Fibroblast of lung (primary cell): ENCODE data around the gene DNAH3. TPM values are rescaled to one million over a fixed set of nuclear protein-coding genes. Genes with fewer than 3 reads are reported as not detected.
"Not testable (repeated sequence)": the region's sequence is repeated elsewhere in the genome, so short reads cannot be mapped to it uniquely, and the experiment has no call there.

Experiments
- DNase-seq, 2 donors: peaks; one replicate each; pipeline versions ENCODE4 v3.0.0 to v3.0.0-alpha.2; 2010; ENCODE audit warnings: low read depth in 2 of 2
- H2AFZ ChIP-seq: 2 replicates; pipeline ENCODE4 v1.5.1; 2012; ENCODE audit warnings: low read length, control low read depth, inconsistent platforms
- H3K27ac ChIP-seq: 2 replicates; pipeline ENCODE4 v1.5.1; 2011; ENCODE audit warnings: low read length, control low read depth; ENCODE audit not compliant: insufficient read depth
- H3K27me3 ChIP-seq: 2 replicates; pipeline ENCODE4 v1.5.1; 2011; ENCODE audit warnings: mild to moderate bottlenecking, low read length; ENCODE audit not compliant: control insufficient read depth, insufficient read depth
- H3K36me3 ChIP-seq: 2 replicates; pipeline ENCODE4 v1.5.1; 2011; ENCODE audit warnings: low read length; ENCODE audit not compliant: control insufficient read depth, insufficient read depth
- H3K4me1 ChIP-seq: 2 replicates; pipeline ENCODE4 v1.5.1; 2011; ENCODE audit warnings: low read length; ENCODE audit not compliant: control insufficient read depth, insufficient read depth; ENCODE audit errors: extremely low read depth
- H3K4me2 ChIP-seq: 2 replicates; pipeline ENCODE4 v1.5.1; 2011; ENCODE audit warnings: low read length, control low read depth; ENCODE audit not compliant: insufficient read depth; ENCODE audit errors: extremely low read depth
- H3K4me3 ChIP-seq, 4 experiments: fragments of 200-600 bp in 1 of 4; sonication (generic) in 1 of 4; replicated peaks in 1 of 4; 2 replicates each; pipeline ENCODE4 v1.5.1; 2011 to 2016; ENCODE audit warnings: low read length in 4 of 4, low read depth in 3 of 4, mild to moderate bottlenecking in 3 of 4, control low read depth in 2 of 4, inconsistent platforms in 1 of 4, mixed read lengths in 1 of 4; ENCODE audit not compliant: insufficient read depth in 1 of 4; ENCODE audit errors: control extremely low read depth in 1 of 4
- H3K79me2 ChIP-seq: 2 replicates; pipeline ENCODE4 v1.5.1; 2012; ENCODE audit warnings: mild to moderate bottlenecking, low read length, inconsistent platforms; ENCODE audit not compliant: control insufficient read depth, insufficient read depth
- H3K9ac ChIP-seq: 2 replicates; pipeline ENCODE4 v1.5.1; 2011; ENCODE audit warnings: mild to moderate bottlenecking, low read length, control low read depth; ENCODE audit not compliant: insufficient read depth
- H3K9me3 ChIP-seq: 2 replicates; pipeline ENCODE4 v1.5.1; 2012; ENCODE audit warnings: low read depth, low read length; ENCODE audit not compliant: control insufficient read depth, insufficient read depth
- H4K20me1 ChIP-seq: 2 replicates; pipeline ENCODE4 v1.5.1; 2011; ENCODE audit warnings: low read length; ENCODE audit not compliant: control insufficient read depth, insufficient read depth; ENCODE audit errors: extremely low read depth
- CTCF ChIP-seq, 2 donors: IDR thresholded peaks in 1 of 2; conservative IDR thresholded peaks in 1 of 2; 1 replicate in 1 of 2; 2 replicates in 1 of 2; pipeline ENCODE4 v1.5.1; 2011 to 2012; ENCODE audit warnings: low read length in 2 of 2, control low read depth in 1 of 2, inconsistent platforms in 1 of 2, low read depth in 1 of 2, mild to moderate bottlenecking in 1 of 2
- EZH2 ChIP-seq: IDR thresholded peaks from 2 replicates; pipeline ENCODE4 v1.5.1; 2012; ENCODE audit warnings: low read length, control low read depth, mild to moderate bottlenecking; ENCODE audit errors: missing control alignments
- polyA plus RNA-seq, 2 donors: library from polyadenylated mRNA; depleted of rRNA in 1 of 2; stranded (reverse) in 1 of 2; unstranded in 1 of 2; fragments of >200 nt; gene quantifications; 2 replicates each; pipeline ENCODE4 v1.2.1, GENCODE V29; 2011 to 2012; ENCODE audit warnings: missing spikeins in 1 of 2
- total RNA-seq: library from RNA; depleted of rRNA; stranded (reverse); fragments of >200 nt; gene quantifications from 2 replicates; pipeline ENCODE4 v1.2.1, GENCODE V29; 2014

Gene DNAH3
- total and polyA plus RNA-seq, 2 donors (not counting 1 experiment from before 2014, with no cell fraction given), result not detected

DNA sequence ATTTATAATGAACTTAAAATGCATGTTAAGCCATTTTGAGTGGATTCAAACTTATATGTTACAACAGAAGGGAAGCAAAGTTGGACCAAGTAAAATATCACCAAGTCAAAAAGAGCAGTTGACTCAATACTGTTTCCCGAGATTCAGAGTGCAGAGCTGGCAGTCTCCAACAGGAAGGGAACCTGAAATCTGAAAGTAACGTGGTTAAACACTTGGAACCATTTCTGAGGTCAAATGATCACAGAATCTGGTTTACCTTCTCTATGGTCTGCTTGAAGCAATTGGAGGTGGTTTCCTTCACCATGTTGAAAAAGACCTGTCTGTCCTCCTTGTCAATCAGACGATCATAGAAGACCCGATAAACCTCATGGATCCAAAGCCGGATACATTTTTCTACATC lies 163.6 kb downstream of the DNAH3 start:
- no peaks in the 10 kb centered on the region for H3K9me3 ChIP-seq
- no peak overlapping the region for H2AFZ ChIP-seq
- H3K4me2 ChIP-seq, result no peak overlapping the region
- H3K36me3 ChIP-seq, result no peaks in the 10 kb centered on the region
- no peak overlapping the region for H3K27ac ChIP-seq
- no peaks in the 10 kb centered on the region for H4K20me1 ChIP-seq
- TF ChIP-seq CTCF (conservative IDR thresholded peaks at IDR 0.05 in 1 of 2, IDR thresholded peaks at IDR 0.05 in 1 of 2; ENCODE audit: low read depth in 1 of 2, low read length in 2 of 2) (no peak), EZH2 (no peak)
- no peaks in the 10 kb centered on the region for H3K79me2 ChIP-seq
- H3K4me1 ChIP-seq, result no peaks in the 10 kb centered on the region
- DNase-seq, result no peak
- no peak overlapping the region for H3K4me3 ChIP-seq
- no peaks in the 10 kb centered on the region for H3K27me3 ChIP-seq
- no peak overlapping the region for H3K9ac ChIP-seq

DNA sequence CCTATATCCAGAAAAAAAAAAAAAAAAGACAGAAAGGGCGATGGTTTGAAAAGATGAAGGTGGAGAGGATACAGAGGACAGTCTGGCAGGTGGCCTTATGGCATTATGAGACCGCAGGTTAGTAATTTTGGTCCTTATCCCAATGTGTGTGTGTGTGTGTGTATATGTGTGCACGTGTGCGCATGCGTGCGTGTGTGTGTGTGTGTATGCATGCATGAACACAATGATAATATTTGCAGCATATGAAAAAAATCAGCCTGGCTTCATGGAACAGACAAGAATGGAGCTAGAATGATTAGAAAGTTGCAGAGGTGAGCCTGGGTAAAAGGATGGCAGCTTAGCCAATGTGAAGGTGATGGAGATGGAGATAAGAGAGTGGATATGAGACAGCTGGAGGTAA lies 166.6 kb downstream of the DNAH3 start:
- no peak overlapping the region for H3K4me3 ChIP-seq
- H3K4me1 ChIP-seq, result no peaks in the 10 kb centered on the region
- H3K9ac ChIP-seq, result no peak overlapping the region
- no peaks in the 10 kb centered on the region for H4K20me1 ChIP-seq
- H3K79me2 ChIP-seq, result no peaks in the 10 kb centered on the region
- TF ChIP-seq EZH2, result no peak
- TF ChIP-seq CTCF (conservative IDR thresholded peaks at IDR 0.05 in 1 of 2, IDR thresholded peaks at IDR 0.05 in 1 of 2; ENCODE audit: low read depth in 1 of 2, low read length in 2 of 2), result no peak
- no peaks in the 10 kb centered on the region for H3K36me3 ChIP-seq
- H3K27ac ChIP-seq, result no peak overlapping the region
- H3K9me3 ChIP-seq, result no peaks in the 10 kb centered on the region
- H3K4me2 ChIP-seq, result no peak overlapping the region
- H2AFZ ChIP-seq, result no peak overlapping the region
- no peak for DNase-seq
- H3K27me3 ChIP-seq, result no peaks in the 10 kb centered on the region

DNA sequence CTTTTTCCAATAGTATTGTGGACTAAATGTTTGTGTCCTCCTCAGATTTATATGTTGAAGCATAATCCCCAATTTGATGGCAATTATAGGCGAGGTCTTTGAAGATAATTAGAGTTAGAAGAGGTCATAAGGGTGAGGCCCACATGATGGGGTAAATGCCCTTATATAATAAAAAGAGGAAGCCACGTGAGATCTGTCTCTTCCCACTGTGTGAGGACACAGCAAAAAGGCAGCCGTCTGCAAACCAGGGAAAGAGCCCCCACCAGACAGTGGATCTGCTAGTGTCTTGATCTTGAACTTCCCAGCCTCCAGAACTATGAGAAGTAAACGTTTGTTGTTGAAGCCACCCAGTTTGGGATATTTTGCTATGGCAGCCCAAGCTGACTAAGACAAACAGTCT lies 174.1 kb downstream of the DNAH3 start:
- DNase-seq, result no peak
- Histone ChIP-seq H3K9ac (no peak overlapping the region), H3K27ac (no peak overlapping the region), H3K9me3 (no peaks in the 10 kb centered on the region), H3K4me3 (no peak overlapping the region), H3K79me2 (no peaks in the 10 kb centered on the region), H4K20me1 (no peaks in the 10 kb centered on the region), H3K27me3 (peaks cover 4% of the 10 kb centered on the region), H3K4me1 (no peaks in the 10 kb centered on the region), H3K36me3 (no peaks in the 10 kb centered on the region), H2AFZ (no peak overlapping the region), H3K4me2 (no peak overlapping the region)
- TF ChIP-seq CTCF (conservative IDR thresholded peaks at IDR 0.05 in 1 of 2, IDR thresholded peaks at IDR 0.05 in 1 of 2; ENCODE audit: low read depth in 1 of 2, low read length in 2 of 2), result no peak
- no peak for TF ChIP-seq EZH2

DNA sequence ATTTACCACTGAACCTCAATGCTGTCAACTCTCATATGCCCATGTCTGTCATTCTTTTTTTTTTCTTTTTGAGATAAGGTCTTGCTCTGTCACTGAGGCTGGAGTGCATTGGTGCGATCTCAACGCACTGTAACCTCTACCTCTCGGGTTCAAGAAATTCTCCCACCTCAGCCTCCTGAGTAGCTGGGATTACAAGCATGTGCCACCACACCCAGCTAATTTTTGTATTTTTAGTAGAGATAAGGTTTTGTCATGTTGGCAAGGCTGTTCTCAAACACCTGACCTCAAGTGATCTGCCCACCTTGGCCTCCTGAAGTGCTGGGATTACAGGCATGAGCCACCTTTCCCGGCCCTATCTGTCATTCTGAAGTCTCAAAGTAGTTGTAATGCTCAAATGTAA lies 177.4 kb downstream of the DNAH3 start:
- H2AFZ ChIP-seq, H3K36me3 ChIP-seq, H3K9me3 ChIP-seq, H3K27me3 ChIP-seq, H3K79me2 ChIP-seq, H3K27ac ChIP-seq, H3K9ac ChIP-seq, H3K4me2 ChIP-seq, DNase-seq, H4K20me1 ChIP-seq, H3K4me3 ChIP-seq, H3K4me1 ChIP-seq: not testable (repeated sequence)
